ENCODE measurements around the gene EAF2. TPM values are rescaled to one million over a fixed set of nuclear protein-coding genes. Genes with fewer than 3 reads are reported as not detected.
"Not testable (repeated sequence)": the region's sequence is repeated elsewhere in the genome, so short reads cannot be mapped to it uniquely, and the experiment has no call there.

The EAF2 gene
- total RNA-seq, 1 experiment from 2014 or later, result 2.7 TPM

- no peak for DNase-seq (ENCODE audit: low read depth, low spot score)
- in situ Hi-C loops (cut with HindIII; ENCODE audit: low pct_unique_long_range_greater_than_20kb, low sequenced_read_pairs), result no loop called here
Measured at GRCh38 chr3:121844892-121845291, 9.9 kb downstream of the EAF2 start.

- in situ Hi-C loops (cut with HindIII; ENCODE audit: low pct_unique_long_range_greater_than_20kb, low sequenced_read_pairs), result no loop called here
- DNase-seq (ENCODE audit: low read depth, low spot score), result no peak
Measured at GRCh38 chr3:121852256-121852655, 17.2 kb downstream of the EAF2 start.

GRCh38 chr3:121855555-121855954 lies 20.5 kb downstream of the EAF2 start:
- in situ Hi-C loops (cut with HindIII; ENCODE audit: low pct_unique_long_range_greater_than_20kb, low sequenced_read_pairs), result no loop called here
- DNase-seq (ENCODE audit: low read depth, low spot score), result peak; percentile 36

GRCh38 chr3:121857778-121858177 lies 22.8 kb downstream of the EAF2 start:
- in situ Hi-C loops (cut with HindIII; ENCODE audit: low pct_unique_long_range_greater_than_20kb, low sequenced_read_pairs); DNase-seq (ENCODE audit: low read depth, low spot score): not testable (repeated sequence)

- DNase-seq (ENCODE audit: low read depth, low spot score); in situ Hi-C loops (cut with HindIII; ENCODE audit: low pct_unique_long_range_greater_than_20kb, low sequenced_read_pairs): not testable (repeated sequence)
Measured at GRCh38 chr3:121863247-121863646, 28.2 kb downstream of the EAF2 start.

- no peak for DNase-seq (ENCODE audit: low read depth, low spot score)
- in situ Hi-C loops (cut with HindIII; ENCODE audit: low pct_unique_long_range_greater_than_20kb, low sequenced_read_pairs), result no loop called here
Measured at GRCh38 chr3:121863801-121864200, 28.8 kb downstream of the EAF2 start.

GRCh38 chr3:121869736-121870135 lies 34.7 kb downstream of the EAF2 start:
- in situ Hi-C loops (cut with HindIII; ENCODE audit: low pct_unique_long_range_greater_than_20kb, low sequenced_read_pairs), result no loop called here
- DNase-seq (ENCODE audit: low read depth, low spot score), result no peak

- in situ Hi-C loops (cut with HindIII; ENCODE audit: low pct_unique_long_range_greater_than_20kb, low sequenced_read_pairs), result no loop called here
- DNase-seq (ENCODE audit: low read depth, low spot score), result no peak
Measured at GRCh38 chr3:121870717-121871116, 35.7 kb downstream of the EAF2 start.

GRCh38 chr3:121871430-121871829 lies 36.4 kb downstream of the EAF2 start:
- no peak for DNase-seq (ENCODE audit: low read depth, low spot score)
- in situ Hi-C loops (cut with HindIII; ENCODE audit: low pct_unique_long_range_greater_than_20kb, low sequenced_read_pairs), result no loop called here

- DNase-seq (ENCODE audit: low read depth, low spot score), result no peak
- in situ Hi-C loops (cut with HindIII; ENCODE audit: low pct_unique_long_range_greater_than_20kb, low sequenced_read_pairs), result no loop called here
Measured at GRCh38 chr3:121878411-121878810, 43.4 kb downstream of the EAF2 start.

GRCh38 chr3:121883507-121883906 lies 48.5 kb downstream of the EAF2 start:
- DNase-seq (ENCODE audit: low read depth, low spot score), result peak; percentile 59
- in situ Hi-C loops (cut with HindIII; ENCODE audit: low pct_unique_long_range_greater_than_20kb, low sequenced_read_pairs), result no loop called here

- in situ Hi-C loops (cut with HindIII; ENCODE audit: low pct_unique_long_range_greater_than_20kb, low sequenced_read_pairs), result no loop called here
- no peak for DNase-seq (ENCODE audit: low read depth, low spot score)
Measured at GRCh38 chr3:121885386-121885785, 50.4 kb downstream of the EAF2 start.

GRCh38 chr3:121894301-121894990 lies 59.4 kb downstream of the EAF2 start, which contains the start of gene SLC15A2:
Gene SLC15A2, plus strand, starts transcription at chr3:121894401. Its CDS starts 76 bp downstream, at chr3:121894477.
- peak; percentile 5 for DNase-seq (ENCODE audit: low read depth, low spot score)
- in situ Hi-C loops (cut with HindIII; ENCODE audit: low pct_unique_long_range_greater_than_20kb, low sequenced_read_pairs), result no loop called here

- no peak for DNase-seq (ENCODE audit: low read depth, low spot score)
- in situ Hi-C loops (cut with HindIII; ENCODE audit: low pct_unique_long_range_greater_than_20kb, low sequenced_read_pairs), result no loop called here
Measured at GRCh38 chr3:121895121-121895520, 60.1 kb downstream of the EAF2 start.

GRCh38 chr3:121895736-121896135 lies 60.7 kb downstream of the EAF2 start:
- DNase-seq (ENCODE audit: low read depth, low spot score), result no peak
- in situ Hi-C loops (cut with HindIII; ENCODE audit: low pct_unique_long_range_greater_than_20kb, low sequenced_read_pairs), result no loop called here

GRCh38 chr3:121896823-121897222 lies 61.8 kb downstream of the EAF2 start:
- in situ Hi-C loops (cut with HindIII; ENCODE audit: low pct_unique_long_range_greater_than_20kb, low sequenced_read_pairs), result no loop called here

GRCh38 chr3:121897296-121897695 lies 62.3 kb downstream of the EAF2 start:
- in situ Hi-C loops (cut with HindIII; ENCODE audit: low pct_unique_long_range_greater_than_20kb, low sequenced_read_pairs), result no loop called here
- no peak for DNase-seq (ENCODE audit: low read depth, low spot score)

More at GRCh38 chr3:121896823-121897222, 61.8 kb downstream of the EAF2 start:
- DNase-seq (ENCODE audit: low read depth, low spot score), result no peak

- in situ Hi-C loops (cut with HindIII; ENCODE audit: low pct_unique_long_range_greater_than_20kb, low sequenced_read_pairs), result no loop called here
- DNase-seq (ENCODE audit: low read depth, low spot score), result no peak
Measured at GRCh38 chr3:121913305-121913990, 78.4 kb downstream of the EAF2 start.
